Measurements from ENCODE around the gene PTGES2.

GRCh38 chr9:128109050-128109709 is 18.3 kb downstream of the PTGES2 start:
- TF ChIP-seq RUNX1 (IDR thresholded peaks at IDR 0.05; ENCODE audit: low read depth): no peak
- no peak for TF ChIP-seq ZNF124 (CRISPR knock-in tag; IDR thresholded peaks at IDR 0.05)
- no peak for TF ChIP-seq UBTF (IDR thresholded peaks at IDR 0.05; ENCODE audit: borderline replicate concordance in 1 of 2, low read depth in 2 of 2, low read length in 2 of 2)
- TF ChIP-seq CTCF (IDR thresholded peaks at IDR 0.05 in 2 of 3, conservative IDR thresholded peaks at IDR 0.05 in 1 of 3; ENCODE audit: insufficient read depth in 2 of 3, low read depth in 1 of 3, low read length in 3 of 3): no peak
